GM23248 (cell line): ENCODE measurements around the gene KCNMB4.

ENCODE experiments used
- EZH2 ChIP-seq: fragments of 200-600 bp; sonication (generic); IDR thresholded peaks from 2 replicates; pipeline ENCODE4 v1.6.1; 2018; ENCODE audit warnings: antibody characterized with exemption, mild to moderate bottlenecking; ENCODE audit not compliant: insufficient read depth, poor library complexity, severe bottlenecking
- EZH2phosphoT487 ChIP-seq: fragments of 200-600 bp; sonication (generic); IDR thresholded peaks from 2 replicates; pipeline ENCODE4 v1.6.1; 2018; ENCODE audit warnings: antibody characterized with exemption, moderate library complexity, mild to moderate bottlenecking, low read depth; ENCODE audit not compliant: insufficient read depth

GRCh38 chr12:70383484-70383883 lies 17.4 kb downstream of the KCNMB4 start:
- TF ChIP-seq EZH2 = no peak
- no peak for TF ChIP-seq EZH2phosphoT487
